Prostate gland (tissue), 2 donors: ENCODE data around the gene WWOX. TPM values are rescaled to one million over a fixed set of nuclear protein-coding genes. Genes with fewer than 3 reads are reported as not detected.

ENCODE experiments used
- DNase-seq: peaks from one replicate; pipeline ENCODE4 v3.0.0-alpha.2; 2019; ENCODE audit warnings: low spot score
- H3K27ac ChIP-seq, 2 donors: fragments of 200-600 bp; sonication (generic); 2 replicates each; pipeline ENCODE4 v1.5.1; 2017 to 2019
- H3K27me3 ChIP-seq: fragments of 200-600 bp; sonication (generic); replicated peaks from 2 replicates; pipeline ENCODE4 v1.5.1; 2019; ENCODE audit not compliant: insufficient read depth
- H3K36me3 ChIP-seq, 2 donors: fragments of 200-600 bp; sonication (generic); 1 replicate in 1 of 2; 2 replicates in 1 of 2; pipeline versions ENCODE4 v1.5.1 to v1.8.1; 2017 to 2019
- H3K4me1 ChIP-seq: fragments of 200-600 bp; sonication (generic); replicated peaks from 2 replicates; pipeline ENCODE4 v1.5.1; 2019
- H3K4me3 ChIP-seq, 2 donors: fragments of 200-600 bp; sonication (generic); 2 replicates each; pipeline ENCODE4 v1.5.1; 2017 to 2019
- H3K9me3 ChIP-seq: fragments of 200-600 bp; sonication (generic); 2 replicates; pipeline ENCODE4 v1.5.1; 2017
- CTCF ChIP-seq, 4 experiments: fragments of 200-600 bp in 2 of 4; fragments of 450-650 bp in 2 of 4; sonication (generic) in 2 of 4; IDR thresholded peaks; 1 replicate in 3 of 4; 2 replicates in 1 of 4; pipeline ENCODE4 v1.5.1; 2016 to 2019; ENCODE audit warnings: antibody characterized with exemption in 4 of 4, mild to moderate bottlenecking in 2 of 4, moderate library complexity in 2 of 4
- POLR2A ChIP-seq: fragments of 450-650 bp; IDR thresholded peaks from one replicate; pipeline ENCODE4 v1.6.1; 2016; ENCODE audit warnings: antibody characterized with exemption, mild to moderate bottlenecking
- POLR2AphosphoS5 ChIP-seq: sonication (generic); formaldehyde crosslinking; IDR thresholded peaks from one replicate; pipeline ENCODE4 v1.6.1; 2017; ENCODE audit warnings: antibody characterized with exemption
- WGBS: methylation state at CpG from one replicate; pipeline ENCODE4 v1.1.5; 2018; 5-methylcytosine and 5-hydroxymethylcytosine counted together
- intact Hi-C: fragments of 100-400 bp; cut with DNase I; formaldehyde crosslinking; loops from one replicate; pipeline ENCODE4 v1.14.2; 2022
- total RNA-seq, 2 donors: library from RNA; depleted of rRNA; stranded (reverse); fragments of >200 nt; gene quantifications; one replicate each; pipeline ENCODE4 v1.1.0, GENCODE V29; 2016

The WWOX gene
- total RNA-seq, 2 donors from 2014 or later = 93.2 to 99.4 TPM

- Histone ChIP-seq H3K36me3 (no peaks in the 10 kb centered on the region), H3K4me1 (no peaks in the 10 kb centered on the region), H3K9me3 (no peaks in the 10 kb centered on the region), H3K27ac (no peak overlapping the region), H3K4me3 (no peak overlapping the region), H3K27me3 (no peaks in the 10 kb centered on the region)
- intact Hi-C loops = no loop called here
- 83% methylated on average over 3 of the region's 3 CpGs for WGBS
- no peak for DNase-seq
- TF ChIP-seq CTCF (IDR thresholded peaks at IDR 0.05) = no peak
- no peak for TF ChIP-seq POLR2A
- no peak for TF ChIP-seq POLR2AphosphoS5
Observed at GRCh38 chr16:78096386-78096785, 3.1 kb upstream of the WWOX start.

DNA sequence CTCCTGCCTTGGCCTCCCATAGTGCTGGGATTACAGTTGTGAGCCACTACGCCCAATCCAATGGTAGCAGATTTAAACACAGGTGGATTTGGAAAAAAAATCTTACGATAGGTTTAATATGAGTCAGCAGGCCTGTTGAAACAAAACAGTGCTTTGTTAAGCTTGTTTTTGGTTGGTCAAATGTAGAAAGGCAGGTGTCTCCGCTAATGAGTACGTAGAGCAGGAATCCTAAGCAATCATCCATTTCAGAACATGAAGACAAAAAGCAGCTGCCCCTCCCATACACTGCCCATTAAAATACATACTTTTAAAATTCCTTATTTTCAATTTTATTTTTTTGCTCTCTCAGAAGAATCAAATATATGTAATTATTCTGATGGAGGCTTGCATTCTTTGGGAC lies 1.9 kb upstream of the WWOX start:
- no peaks in the 10 kb centered on the region for H3K36me3 ChIP-seq
- H3K27me3 ChIP-seq = no peaks in the 10 kb centered on the region
- DNase-seq = no peak
- no peak overlapping the region for H3K27ac ChIP-seq
- intact Hi-C loops = no loop called here
- no peaks in the 10 kb centered on the region for H3K4me1 ChIP-seq
- 85% methylated on average over 4 of the region's 4 CpGs for WGBS
- H3K4me3 ChIP-seq = no peak overlapping the region
- H3K9me3 ChIP-seq = no peaks in the 10 kb centered on the region
- no peak for TF ChIP-seq POLR2AphosphoS5
- no peak for TF ChIP-seq POLR2A
- TF ChIP-seq CTCF (IDR thresholded peaks at IDR 0.05) = no peak

DNA sequence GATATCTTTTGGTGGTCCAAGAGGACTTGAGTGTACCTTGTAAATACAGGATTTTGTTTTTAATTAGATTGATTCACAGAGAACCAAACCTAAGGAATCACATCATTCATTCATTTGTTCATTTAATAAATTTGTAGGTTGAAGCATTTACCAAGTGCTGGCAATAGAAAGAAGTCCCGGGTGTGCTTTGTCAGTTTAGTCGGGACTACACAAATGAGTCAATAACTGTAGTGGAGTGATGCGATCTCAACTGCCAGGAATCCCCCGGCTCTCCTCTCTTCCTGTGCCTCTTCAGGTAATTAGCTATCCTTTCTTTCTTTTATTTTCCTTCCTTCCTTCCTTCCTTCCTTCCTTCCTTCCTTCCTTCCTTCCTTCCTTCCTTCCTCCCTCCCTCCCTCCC lies 1.4 kb upstream of the WWOX start:
- Histone ChIP-seq H3K4me1 (no peaks in the 10 kb centered on the region), H3K4me3 (no peak overlapping the region), H3K27me3 (no peaks in the 10 kb centered on the region), H3K9me3 (no peaks in the 10 kb centered on the region), H3K36me3 (no peaks in the 10 kb centered on the region), H3K27ac (no peak overlapping the region)
- TF ChIP-seq POLR2AphosphoS5 (no peak), POLR2A (no peak), CTCF (IDR thresholded peaks at IDR 0.05) (no peak)
- no peak for DNase-seq
- 53% methylated on average over 4 of the region's 4 CpGs for WGBS
- intact Hi-C loops = no loop called here

DNA sequence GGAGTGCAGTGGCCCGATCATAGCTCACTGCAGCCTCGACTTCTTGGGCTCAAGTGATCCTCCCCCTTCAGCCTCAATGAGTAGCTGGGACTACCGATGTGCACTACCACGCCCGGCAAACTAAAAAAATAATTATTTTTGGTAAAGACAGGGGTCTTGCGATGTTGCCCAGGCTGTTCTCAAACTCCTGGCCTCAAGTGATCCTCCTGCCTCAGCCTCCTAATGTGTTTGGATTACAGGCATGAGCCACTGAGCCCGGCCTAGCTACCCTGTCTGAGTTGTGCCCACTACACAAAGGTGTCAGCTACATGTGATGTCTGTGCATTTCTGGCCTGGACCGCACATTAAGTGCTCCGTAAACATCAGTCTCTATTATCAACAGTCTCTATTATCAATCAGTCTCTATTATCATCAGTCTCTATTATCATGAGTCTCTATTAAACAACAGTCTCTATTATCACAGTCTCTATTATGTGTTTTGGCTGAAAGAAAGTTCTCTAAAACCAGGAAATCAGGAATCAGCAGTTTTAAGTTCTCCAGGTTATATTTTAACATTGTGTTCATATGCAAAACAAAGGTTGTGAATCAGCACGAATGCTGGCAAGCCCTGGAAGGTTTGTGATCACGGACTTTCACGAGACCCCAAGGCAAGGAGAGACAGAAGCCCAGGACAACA lies 721 bp upstream of the WWOX start:
- intact Hi-C loops = no loop called here
- DNase-seq = no peak

More for the DNA sequence above, 721 bp upstream of the WWOX start:
- no peaks in the 10 kb centered on the region for H3K4me1 ChIP-seq
- H3K9me3 ChIP-seq = no peaks in the 10 kb centered on the region
- H3K36me3 ChIP-seq = no peaks in the 10 kb centered on the region
- peak overlapping the region; percentile 56 to 79 for H3K4me3 ChIP-seq
- TF ChIP-seq POLR2AphosphoS5 = no peak
- TF ChIP-seq POLR2A = no peak
- no peak for TF ChIP-seq CTCF (IDR thresholded peaks at IDR 0.05)
- no peaks in the 10 kb centered on the region for H3K27me3 ChIP-seq
- WGBS = 66% methylated on average over 12 of the region's 12 CpGs
- H3K27ac ChIP-seq = peak overlapping the region; percentile 77 to 82
